Activated T-helper 17 cell treated with anti-CD3 and anti-CD28 coated beads, Interleukin-2, amount 50 U/mL, for 72 hours (primary cell): ENCODE results near the gene FAM177B. TPM values are rescaled to one million over a fixed set of nuclear protein-coding genes. Genes with fewer than 3 reads are reported as not detected.
"Not testable (repeated sequence)": the region's sequence is repeated elsewhere in the genome, so short reads cannot be mapped to it uniquely, and the experiment has no call there.

Experiments used
- ATAC-seq: fragments of 150-1000 bp; cut with Tn5 transposase; replicated peaks from 2 replicates; pipeline ENCODE4 v1.10.0; 2021; ENCODE audit warnings: mild to moderate bottlenecking, moderate library complexity
- H3K27ac Mint-ChIP-seq: one replicate; pipeline ENCODE4 v1.8.0; 2022; ENCODE audit warnings: mixed read lengths
- H3K27me3 Mint-ChIP-seq: one replicate; pipeline ENCODE4 v1.8.0; 2022; ENCODE audit warnings: mixed read lengths
- H3K36me3 Mint-ChIP-seq: one replicate; pipeline ENCODE4 v1.8.0; 2022; ENCODE audit warnings: low read depth, mild to moderate bottlenecking, mixed read lengths
- H3K4me1 Mint-ChIP-seq: one replicate; pipeline ENCODE4 v1.8.0; 2022; ENCODE audit warnings: mixed read lengths
- H3K4me3 Mint-ChIP-seq: one replicate; pipeline ENCODE4 v1.8.0; 2022; ENCODE audit warnings: mild to moderate bottlenecking, mixed read lengths
- H3K9me3 Mint-ChIP-seq: one replicate; pipeline ENCODE4 v1.8.0; 2022; ENCODE audit warnings: mixed read lengths
- total RNA-seq, 2 donors: library from RNA; stranded (reverse); gene quantifications; one replicate each; pipeline ENCODE4 v1.2.3, GENCODE V29; 2022

The FAM177B gene
- total RNA-seq, 2 donors from 2014 or later = 0.95 TPM; not detected in 1

DNA sequence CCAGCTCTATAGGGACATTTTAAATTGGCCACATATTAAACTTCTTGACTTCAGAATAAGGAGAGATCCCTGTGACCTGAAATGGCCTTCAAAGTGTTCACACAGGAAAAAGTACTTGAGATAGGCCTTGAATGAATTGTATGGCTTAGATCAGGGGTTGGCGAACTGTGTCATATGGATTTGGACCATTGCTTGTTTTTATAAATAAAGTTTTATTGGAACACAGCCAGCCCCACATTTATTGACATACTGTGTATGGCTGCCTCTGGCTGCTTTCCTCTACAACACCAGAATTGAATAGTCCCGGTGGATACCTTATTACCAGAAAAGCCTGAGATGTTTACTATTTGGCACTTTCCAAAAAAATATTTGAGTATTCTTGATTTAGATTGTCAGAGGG lies 20.6 kb upstream of the FAM177B start:
- H3K9me3 Mint-ChIP-seq = no peaks in the 10 kb centered on the region
- peaks cover 89% of the 10 kb centered on the region for H3K36me3 Mint-ChIP-seq
- no peak overlapping the region for H3K27ac Mint-ChIP-seq
- no peaks in the 10 kb centered on the region for H3K27me3 Mint-ChIP-seq
- ATAC-seq = no peak
- H3K4me3 Mint-ChIP-seq = no peak overlapping the region
- peaks cover 9% of the 10 kb centered on the region for H3K4me1 Mint-ChIP-seq

GRCh38 chr1:222728746-222729145 lies 8.3 kb upstream of the FAM177B start:
- Mint-ChIP-seq H3K27ac (no peak overlapping the region), H3K27me3 (no peaks in the 10 kb centered on the region), H3K4me1 (no peaks in the 10 kb centered on the region), H3K9me3 (no peaks in the 10 kb centered on the region), H3K36me3 (peaks cover 100% of the 10 kb centered on the region), H3K4me3 (no peak overlapping the region)
- no peak for ATAC-seq

DNA sequence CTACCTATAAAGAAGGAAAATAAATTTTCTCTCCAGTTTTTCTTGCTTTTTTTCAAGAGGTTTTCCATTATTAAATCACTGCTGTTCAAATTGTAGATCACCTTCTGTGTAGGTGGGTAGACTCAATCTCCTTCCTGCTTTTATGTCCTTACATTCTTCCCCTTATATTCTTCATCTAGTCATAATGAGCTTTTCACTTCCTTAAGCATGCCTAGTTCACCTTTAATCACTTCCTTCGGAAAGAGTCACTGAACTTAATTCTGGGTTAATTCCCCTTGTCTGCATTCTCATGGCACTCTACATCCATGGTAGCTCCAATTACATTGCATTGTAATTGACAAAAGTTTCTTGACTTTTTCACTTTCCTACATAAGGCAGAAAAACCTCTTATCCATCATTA lies 6.1 kb upstream of the FAM177B start:
- Mint-ChIP-seq H3K4me3 (no peak overlapping the region), H3K27me3 (no peaks in the 10 kb centered on the region), H3K27ac (no peak overlapping the region), H3K36me3 (peaks cover 98% of the 10 kb centered on the region), H3K9me3 (no peaks in the 10 kb centered on the region), H3K4me1 (no peaks in the 10 kb centered on the region)
- ATAC-seq = no peak

- ATAC-seq = peak; percentile 29
Measured at GRCh38 chr1:222732216-222733159, 4.5 kb upstream of the FAM177B start.

DNA sequence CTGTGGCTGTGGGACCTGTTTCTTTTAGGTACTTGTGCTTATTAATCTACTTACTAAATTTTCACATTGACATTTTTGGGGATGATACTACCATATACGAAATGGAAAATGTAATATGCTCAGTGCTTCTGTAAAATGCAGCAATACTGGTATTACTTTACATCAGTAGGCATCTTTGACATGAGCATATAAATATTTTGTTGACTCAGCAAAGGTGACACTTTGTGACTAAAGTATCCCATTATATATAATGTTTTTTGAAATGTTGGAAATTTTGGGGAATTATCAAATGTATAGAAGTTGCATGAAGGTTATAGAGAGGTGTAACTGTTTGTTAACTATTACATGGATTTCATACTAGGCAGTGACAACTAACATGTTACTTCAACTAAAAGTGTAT lies 2.3 kb upstream of the FAM177B start:
- H3K36me3 Mint-ChIP-seq = peaks cover 59% of the 10 kb centered on the region
- H3K9me3 Mint-ChIP-seq = no peaks in the 10 kb centered on the region
- H3K27ac Mint-ChIP-seq = peak overlapping the region; percentile 24
- no peak overlapping the region for H3K4me3 Mint-ChIP-seq
- ATAC-seq = no peak
- no peaks in the 10 kb centered on the region for H3K4me1 Mint-ChIP-seq
- H3K27me3 Mint-ChIP-seq = no peaks in the 10 kb centered on the region

More at GRCh38 chr1:222732216-222733159, 4.5 kb upstream of the FAM177B start:
- Mint-ChIP-seq H3K36me3 (peaks cover 82% of the 10 kb centered on the region), H3K9me3 (no peaks in the 10 kb centered on the region), H3K4me1 (no peaks in the 10 kb centered on the region), H3K4me3 (no peak overlapping the region), H3K27ac (no peak overlapping the region), H3K27me3 (no peaks in the 10 kb centered on the region)

DNA sequence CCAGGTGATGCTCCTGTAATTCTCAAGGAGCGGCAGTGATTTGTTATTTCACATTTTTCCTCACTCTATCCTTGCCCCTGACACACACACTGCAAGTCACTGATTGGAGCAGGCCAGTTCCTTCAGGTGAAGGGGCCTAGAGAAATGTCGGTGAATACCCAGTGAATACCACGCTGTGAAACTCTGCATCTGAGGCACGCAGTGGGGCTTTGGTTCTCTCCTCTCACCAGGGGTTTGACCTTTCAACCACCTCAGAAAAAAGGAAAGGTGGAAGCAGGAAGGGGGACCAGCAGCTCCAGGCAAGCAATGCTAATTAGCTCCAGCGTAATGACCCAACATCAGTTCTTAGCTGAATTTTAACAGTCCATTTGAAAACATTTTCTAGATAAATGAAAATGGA lies 532 bp upstream of the FAM177B start:
- H3K27ac Mint-ChIP-seq = no peak overlapping the region
- no peak overlapping the region for H3K4me3 Mint-ChIP-seq
- H3K36me3 Mint-ChIP-seq = peaks cover 42% of the 10 kb centered on the region
- H3K4me1 Mint-ChIP-seq = no peaks in the 10 kb centered on the region
- no peaks in the 10 kb centered on the region for H3K9me3 Mint-ChIP-seq
- no peaks in the 10 kb centered on the region for H3K27me3 Mint-ChIP-seq
- no peak for ATAC-seq

GRCh38 chr1:222739465-222739864 lies 2.5 kb downstream of the FAM177B start:
- Mint-ChIP-seq H3K27ac (no peak overlapping the region), H3K4me1 (no peaks in the 10 kb centered on the region), H3K4me3 (no peak overlapping the region), H3K9me3 (no peaks in the 10 kb centered on the region), H3K27me3 (no peaks in the 10 kb centered on the region), H3K36me3 (peaks cover 12% of the 10 kb centered on the region)
- ATAC-seq = no peak

DNA sequence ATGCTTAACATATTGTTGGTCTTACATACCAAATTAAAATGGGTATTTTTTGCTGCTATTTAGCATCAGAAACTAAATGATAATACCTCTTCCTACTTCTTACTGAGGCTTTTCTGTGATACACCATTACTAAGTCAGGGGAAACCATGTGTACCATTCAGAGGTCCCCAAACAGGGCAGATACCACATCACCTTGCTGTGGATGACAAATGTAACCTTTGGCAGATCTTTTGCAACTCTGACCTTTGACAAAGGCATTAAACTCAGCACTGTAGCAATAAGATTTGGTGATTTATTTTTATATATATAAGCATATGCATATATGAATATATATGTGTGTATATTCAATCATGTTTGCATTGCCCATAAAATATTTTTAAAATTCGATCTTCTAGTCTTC lies 2.9 kb downstream of the FAM177B start:
- Mint-ChIP-seq H3K9me3 (no peaks in the 10 kb centered on the region), H3K27me3 (no peaks in the 10 kb centered on the region), H3K27ac (no peak overlapping the region), H3K4me1 (no peaks in the 10 kb centered on the region), H3K36me3 (peaks cover 8% of the 10 kb centered on the region), H3K4me3 (no peak overlapping the region)
- no peak for ATAC-seq

DNA sequence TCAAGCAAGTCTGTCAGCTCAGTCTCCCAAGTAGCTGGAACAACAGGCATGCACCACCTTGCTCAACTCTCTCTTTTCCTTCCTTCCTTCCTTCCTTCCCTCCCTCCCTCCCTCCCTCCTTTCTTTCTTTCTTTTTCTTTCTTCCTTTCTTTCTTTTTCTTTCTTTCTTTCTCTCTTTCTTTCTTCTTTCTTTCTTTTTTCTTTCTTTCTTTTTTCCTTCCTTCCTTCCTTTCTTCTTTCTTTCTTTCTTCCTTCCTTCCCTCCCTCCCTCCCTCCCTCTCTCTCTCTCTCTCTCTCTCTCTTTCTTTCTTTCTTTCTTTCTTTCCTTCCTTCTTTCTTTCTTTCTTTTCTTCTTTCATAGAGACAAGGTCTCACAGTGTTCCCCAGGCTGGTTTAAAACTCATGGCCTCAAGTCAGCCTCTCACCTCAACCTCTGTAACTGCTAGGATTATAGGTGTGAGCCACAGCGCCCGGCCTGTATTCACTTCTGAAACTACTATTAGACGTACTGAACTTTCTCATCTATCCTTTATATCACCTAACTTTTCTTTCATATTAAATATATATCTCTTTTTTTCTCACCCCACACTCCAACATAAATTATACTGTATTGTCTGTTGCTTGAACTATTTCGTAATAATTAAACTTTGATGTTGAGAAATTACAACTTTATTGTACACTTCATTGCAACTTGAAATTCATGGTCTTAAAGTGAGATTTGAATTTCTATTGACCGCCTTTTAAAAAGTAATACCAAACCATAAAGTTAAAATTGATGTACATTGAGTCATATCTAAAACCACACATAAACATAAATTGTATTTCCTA lies 4.8 kb downstream of the FAM177B start:
- H3K27me3 Mint-ChIP-seq, H3K9me3 Mint-ChIP-seq, H3K4me3 Mint-ChIP-seq, H3K4me1 Mint-ChIP-seq, ATAC-seq, H3K36me3 Mint-ChIP-seq: not testable (repeated sequence)
- H3K27ac Mint-ChIP-seq = peak overlapping the region; percentile 47

DNA sequence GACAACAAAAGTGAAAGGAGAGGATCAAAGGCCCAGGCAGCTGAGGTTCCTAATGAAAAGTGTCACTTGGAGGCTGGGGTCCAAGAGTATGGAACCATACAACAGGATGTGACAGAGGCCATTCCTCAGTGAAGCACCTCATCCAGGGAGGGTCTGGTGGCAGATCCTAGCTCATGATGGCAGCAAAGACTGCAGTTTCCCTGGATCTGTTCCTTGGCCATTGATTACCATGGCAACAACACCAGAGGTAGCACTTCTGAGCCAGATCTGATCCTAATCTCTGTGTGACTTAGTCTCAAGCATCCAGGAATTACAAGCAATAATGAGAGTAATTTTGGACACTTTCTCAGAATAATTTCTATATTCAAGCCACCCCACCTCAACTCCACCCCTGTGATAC lies 12.9 kb downstream of the FAM177B start:
- Mint-ChIP-seq H3K27me3 (peaks cover 8% of the 10 kb centered on the region), H3K4me1 (no peaks in the 10 kb centered on the region), H3K36me3 (no peaks in the 10 kb centered on the region), H3K27ac (no peak overlapping the region), H3K4me3 (no peak overlapping the region), H3K9me3 (no peaks in the 10 kb centered on the region)
- no peak for ATAC-seq

GRCh38 chr1:222750651-222751050 lies 13.6 kb downstream of the FAM177B start:
- Mint-ChIP-seq H3K4me3 (no peak overlapping the region), H3K27me3 (peaks cover 8% of the 10 kb centered on the region), H3K27ac (no peak overlapping the region), H3K4me1 (no peaks in the 10 kb centered on the region), H3K9me3 (no peaks in the 10 kb centered on the region), H3K36me3 (no peaks in the 10 kb centered on the region)
- ATAC-seq = no peak

- H3K27me3 Mint-ChIP-seq = peaks cover 9% of the 10 kb centered on the region
- ATAC-seq = no peak
- no peaks in the 10 kb centered on the region for H3K4me1 Mint-ChIP-seq
- H3K4me3 Mint-ChIP-seq = no peak overlapping the region
- H3K36me3 Mint-ChIP-seq = no peaks in the 10 kb centered on the region
- no peaks in the 10 kb centered on the region for H3K9me3 Mint-ChIP-seq
- no peak overlapping the region for H3K27ac Mint-ChIP-seq
Measured at GRCh38 chr1:222751255-222751654, 14.3 kb downstream of the FAM177B start.

DNA sequence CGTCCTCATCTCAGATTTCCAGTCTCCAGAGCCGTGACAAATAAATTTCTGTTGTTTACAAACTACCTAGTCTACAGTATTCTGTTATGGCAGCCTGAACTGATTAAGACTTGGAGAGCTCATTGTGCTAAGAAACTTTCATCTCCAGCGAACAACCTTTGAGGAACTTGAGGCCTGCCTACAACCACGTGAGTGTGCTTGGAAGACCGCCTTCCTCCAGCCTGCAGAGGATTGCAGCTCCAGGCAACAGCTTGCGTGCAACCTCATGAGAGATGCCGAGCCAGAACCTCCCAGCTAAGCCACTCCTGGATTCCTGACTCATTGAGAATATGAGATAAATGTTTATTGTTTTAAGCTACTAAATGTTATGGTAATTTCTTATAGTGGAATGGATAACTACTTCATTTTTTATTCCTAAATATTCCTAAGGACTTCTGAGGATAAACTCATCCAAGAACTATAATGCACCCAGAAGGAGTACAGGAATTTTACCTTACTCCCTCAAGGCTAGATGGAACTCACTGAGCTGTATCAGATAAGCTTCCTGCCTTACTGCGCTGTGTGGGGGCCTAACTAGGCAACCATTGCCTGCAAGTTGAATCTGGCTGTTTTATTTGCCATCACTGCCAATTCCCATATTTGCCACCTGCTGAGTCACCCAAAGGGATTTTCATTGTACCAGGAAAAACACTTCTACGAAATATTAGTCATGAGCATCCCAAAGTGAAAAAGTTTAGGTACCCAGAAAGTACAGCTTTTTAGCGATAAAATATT lies 17.6 kb downstream of the FAM177B start:
- H3K4me3 Mint-ChIP-seq = no peak overlapping the region
- H3K27ac Mint-ChIP-seq = no peak overlapping the region
- no peaks in the 10 kb centered on the region for H3K4me1 Mint-ChIP-seq
- no peaks in the 10 kb centered on the region for H3K9me3 Mint-ChIP-seq
- H3K27me3 Mint-ChIP-seq = peaks cover 4% of the 10 kb centered on the region
- H3K36me3 Mint-ChIP-seq = no peaks in the 10 kb centered on the region
- ATAC-seq = no peak

DNA sequence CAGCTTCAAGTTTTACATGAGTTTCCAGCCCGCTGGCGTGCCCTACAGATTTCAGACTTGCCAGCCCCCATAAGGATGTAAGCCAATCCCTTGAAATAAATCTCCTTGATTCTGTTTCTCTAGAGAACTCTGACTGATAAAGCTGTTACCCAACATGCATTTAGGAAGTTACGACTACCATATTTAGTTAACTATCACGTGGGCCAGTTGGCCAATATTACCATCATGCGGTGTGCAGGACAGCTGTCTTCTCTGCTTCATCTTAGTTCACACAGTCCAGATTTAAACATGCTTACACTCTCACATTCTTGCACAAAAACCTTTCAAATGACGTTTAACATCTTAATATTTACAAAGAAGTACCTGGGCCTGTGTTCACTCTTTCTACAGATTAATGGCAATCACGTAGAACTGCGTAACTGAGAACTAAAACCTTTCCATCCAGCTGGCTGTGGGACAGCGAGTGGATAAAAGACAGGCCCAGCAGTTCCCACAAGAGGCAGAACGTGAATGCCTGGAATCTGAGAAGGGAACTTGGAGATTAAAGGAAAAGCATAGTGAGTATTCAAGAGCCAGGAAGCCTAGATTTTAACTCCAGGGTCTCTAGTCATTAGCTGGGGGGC lies 20.8 kb downstream of the FAM177B start:
- Mint-ChIP-seq H3K4me1 (no peaks in the 10 kb centered on the region), H3K27me3 (peaks cover 15% of the 10 kb centered on the region), H3K36me3 (no peaks in the 10 kb centered on the region), H3K4me3 (no peak overlapping the region), H3K27ac (no peak overlapping the region), H3K9me3 (no peaks in the 10 kb centered on the region)
- ATAC-seq = no peak
